ENCODE results near the gene STRA8. TPM values are rescaled to one million over a fixed set of nuclear protein-coding genes. Genes with fewer than 3 reads are reported as not detected.

The STRA8 gene
- total and polyA plus RNA-seq, 2 of the 13 experiments (the other 11 are each of a cell fraction or from before 2014, with no cell fraction given), result not detected

- TF ChIP-seq, protein P1, sequence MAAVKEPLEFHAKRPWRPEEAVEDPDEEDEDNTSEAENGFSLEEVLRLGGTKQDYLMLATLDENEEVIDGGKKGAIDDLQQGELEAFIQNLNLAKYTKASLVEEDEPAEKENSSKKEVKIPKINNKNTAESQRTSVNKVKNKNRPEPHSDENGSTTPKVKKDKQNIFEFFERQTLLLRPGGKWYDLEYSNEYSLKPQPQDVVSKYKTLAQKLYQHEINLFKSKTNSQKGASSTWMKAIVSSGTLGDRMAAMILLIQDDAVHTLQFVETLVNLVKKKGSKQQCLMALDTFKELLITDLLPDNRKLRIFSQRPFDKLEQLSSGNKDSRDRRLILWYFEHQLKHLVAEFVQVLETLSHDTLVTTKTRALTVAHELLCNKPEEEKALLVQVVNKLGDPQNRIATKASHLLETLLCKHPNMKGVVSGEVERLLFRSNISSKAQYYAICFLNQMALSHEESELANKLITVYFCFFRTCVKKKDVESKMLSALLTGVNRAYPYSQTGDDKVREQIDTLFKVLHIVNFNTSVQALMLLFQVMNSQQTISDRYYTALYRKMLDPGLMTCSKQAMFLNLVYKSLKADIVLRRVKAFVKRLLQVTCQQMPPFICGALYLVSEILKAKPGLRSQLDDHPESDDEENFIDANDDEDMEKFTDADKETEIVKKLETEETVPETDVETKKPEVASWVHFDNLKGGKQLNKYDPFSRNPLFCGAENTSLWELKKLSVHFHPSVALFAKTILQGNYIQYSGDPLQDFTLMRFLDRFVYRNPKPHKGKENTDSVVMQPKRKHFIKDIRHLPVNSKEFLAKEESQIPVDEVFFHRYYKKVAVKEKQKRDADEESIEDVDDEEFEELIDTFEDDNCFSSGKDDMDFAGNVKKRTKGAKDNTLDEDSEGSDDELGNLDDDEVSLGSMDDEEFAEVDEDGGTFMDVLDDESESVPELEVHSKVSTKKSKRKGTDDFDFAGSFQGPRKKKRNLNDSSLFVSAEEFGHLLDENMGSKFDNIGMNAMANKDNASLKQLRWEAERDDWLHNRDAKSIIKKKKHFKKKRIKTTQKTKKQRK (IDR thresholded peaks at IDR 0.05; ENCODE audit: low read length), result no peak
These were observed 5.6 kb downstream of the STRA8 start (continued) for GRCh38 chr7:135239263-135239662.

DNA sequence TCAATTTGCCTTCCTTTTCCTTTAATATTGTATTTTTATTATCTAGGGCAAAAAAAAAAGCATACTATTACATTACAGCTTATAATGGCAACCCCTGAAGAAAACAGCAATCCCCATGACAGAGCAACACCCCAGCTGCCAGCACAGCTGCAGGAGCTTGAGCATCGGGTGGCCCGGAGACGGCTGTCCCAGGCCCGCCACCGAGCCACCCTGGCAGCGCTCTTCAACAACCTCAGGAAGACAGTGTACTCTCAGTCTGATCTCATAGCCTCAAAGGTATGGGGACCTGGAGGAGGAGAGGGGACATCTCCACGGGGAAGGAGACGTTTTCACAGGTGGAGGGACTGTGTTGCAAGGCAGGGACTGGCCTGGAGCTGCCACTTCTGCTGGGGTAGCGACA is 6.8 kb downstream of the STRA8 start:
- in situ Hi-C loops (cut with HindIII; ENCODE audit: extremely low pct_ligation_motif_present, low pct_unique_long_range_greater_than_20kb), result no loop called here
- intact Hi-C loops (cut with micrococcal nuclease; ENCODE audit: unreplicated experiment), result no loop called here
- Histone ChIP-seq H3K27me3 (ENCODE audit: control insufficient read depth in 1 of 2, insufficient read depth in 2 of 2, low read length in 2 of 2) (peaks cover 2 to 10% of the 10 kb centered on the region in 2 experiments; a peak in 2 of 5 replicates), H3K9me3 (ENCODE audit: low read length) (no peaks in the 10 kb centered on the region), H3K79me2 (ENCODE audit: insufficient read depth, low read length) (no peaks in the 10 kb centered on the region), H3K9ac (ENCODE audit: insufficient read depth, low read depth, low read length) (no peak overlapping the region), H3K4me2 (ENCODE audit: low read depth, low read length) (no peak overlapping the region), H3K36me3 (replicated peaks in 1 of 2; ENCODE audit: control insufficient read depth in 1 of 2, insufficient read depth in 2 of 2, low read length in 2 of 2) (no peaks in the 10 kb centered on the region), H3K27ac (ENCODE audit: extremely low read length, insufficient read depth, low read length) (no peak overlapping the region), H2AFZ (ENCODE audit: low read length) (no peak overlapping the region), H4K20me1 (ENCODE audit: insufficient read depth, low read length) (no peaks in the 10 kb centered on the region), H3K4me1 (ENCODE audit: insufficient read depth, low read length) (no peaks in the 10 kb centered on the region), H3K4me3 (replicated peaks in 1 of 3; ENCODE audit: insufficient read depth in 1 of 3, low read depth in 2 of 3, low read length in 3 of 3) (no peak overlapping the region)
- WGBS (ENCODE audit: low lambda C conversion rate), result 21% methylated on average over 8 of the region's 9 CpGs
- FAIRE-seq (no peak), ATAC-seq (no peak), DNase-seq (ENCODE audit: low spot score) (no peak)
- ChIA-PET CTCF (ENCODE audit: low intra/inter-chr PET ratio, low total read pairs) (no interaction called here), POLR2A (no interaction called here)
- TF ChIP-seq MIER3 (CRISPR knock-in tag; IDR thresholded peaks at IDR 0.05; ENCODE audit: borderline replicate concordance) (no peak), NR2F1 (CRISPR knock-in tag; IDR thresholded peaks at IDR 0.05) (no peak), HOXA5 (CRISPR knock-in tag; IDR thresholded peaks at IDR 0.05) (no peak), ZBTB38 (CRISPR knock-in tag; IDR thresholded peaks at IDR 0.05) (no peak)
- TF ChIP-seq, protein P2, sequence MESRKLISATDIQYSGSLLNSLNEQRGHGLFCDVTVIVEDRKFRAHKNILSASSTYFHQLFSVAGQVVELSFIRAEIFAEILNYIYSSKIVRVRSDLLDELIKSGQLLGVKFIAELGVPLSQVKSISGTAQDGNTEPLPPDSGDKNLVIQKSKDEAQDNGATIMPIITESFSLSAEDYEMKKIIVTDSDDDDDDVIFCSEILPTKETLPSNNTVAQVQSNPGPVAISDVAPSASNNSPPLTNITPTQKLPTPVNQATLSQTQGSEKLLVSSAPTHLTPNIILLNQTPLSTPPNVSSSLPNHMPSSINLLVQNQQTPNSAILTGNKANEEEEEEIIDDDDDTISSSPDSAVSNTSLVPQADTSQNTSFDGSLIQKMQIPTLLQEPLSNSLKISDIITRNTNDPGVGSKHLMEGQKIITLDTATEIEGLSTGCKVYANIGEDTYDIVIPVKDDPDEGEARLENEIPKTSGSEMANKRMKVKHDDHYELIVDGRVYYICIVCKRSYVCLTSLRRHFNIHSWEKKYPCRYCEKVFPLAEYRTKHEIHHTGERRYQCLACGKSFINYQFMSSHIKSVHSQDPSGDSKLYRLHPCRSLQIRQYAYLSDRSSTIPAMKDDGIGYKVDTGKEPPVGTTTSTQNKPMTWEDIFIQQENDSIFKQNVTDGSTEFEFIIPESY (CRISPR knock-in tag; IDR thresholded peaks at IDR 0.05), result no peak
- no TSS peak for BruUV-seq (replicated peaks)
